MM.1S (cell line): ENCODE data around the gene SENP1.
A peak's percentile ranks its signal among the peaks of the same experiment; 100 is the strongest.

Source experiments
- DNase-seq: peaks from one replicate; pipeline ENCODE4 v3.0.0-alpha.2; 2015
- H2AFZ ChIP-seq: fragments of 300-600 bp; sonication (generic); 2 replicates; pipeline ENCODE4 v1.6.0; 2016; ENCODE audit warnings: antibody characterized with exemption, low read length
- H3F3A ChIP-seq: fragments of 300-600 bp; sonication (generic); 2 replicates; pipeline ENCODE4 v1.6.1; 2016; ENCODE audit warnings: mild to moderate bottlenecking, antibody characterized with exemption, low read length, moderate library complexity, mixed read lengths; ENCODE audit not compliant: insufficient read depth
- H3K27ac ChIP-seq: fragments of 300-600 bp; sonication (generic); 2 replicates; pipeline ENCODE4 v1.5.1; 2016; ENCODE audit warnings: mild to moderate bottlenecking, low read length
- H3K27me3 ChIP-seq: fragments of 300-600 bp; sonication (generic); replicated peaks from 2 replicates; pipeline ENCODE4 v1.6.0; 2016; ENCODE audit warnings: low read length; ENCODE audit not compliant: insufficient read depth
- H3K36me3 ChIP-seq: fragments of 300-600 bp; sonication (generic); replicated peaks from 2 replicates; pipeline ENCODE4 v1.6.1; 2016; ENCODE audit warnings: mild to moderate bottlenecking, low read length, mixed read lengths; ENCODE audit not compliant: insufficient read depth
- H3K4me1 ChIP-seq: fragments of 300-600 bp; sonication (generic); 2 replicates; pipeline ENCODE4 v1.6.1; 2016; ENCODE audit warnings: low read length, mixed read lengths
- H3K4me2 ChIP-seq: fragments of 300-600 bp; sonication (generic); 2 replicates; pipeline ENCODE4 v1.6.0; 2016; ENCODE audit warnings: low read depth, low read length
- H3K4me3 ChIP-seq: fragments of 300-600 bp; sonication (generic); 2 replicates; pipeline ENCODE4 v1.5.1; 2016; ENCODE audit warnings: low read length, mixed read lengths
- H3K79me2 ChIP-seq: fragments of 300-600 bp; sonication (generic); 2 replicates; pipeline ENCODE4 v1.6.1; 2016; ENCODE audit warnings: mixed run types, low read length, mixed read lengths
- H3K9ac ChIP-seq: fragments of 300-600 bp; sonication (generic); 2 replicates; pipeline ENCODE4 v1.6.1; 2016; ENCODE audit warnings: low read length, mixed read lengths
- H3K9me2 ChIP-seq: fragments of 300-600 bp; sonication (generic); replicated peaks from 2 replicates; pipeline ENCODE4 v1.6.1; 2016; ENCODE audit warnings: mild to moderate bottlenecking, low read length, mixed read lengths; ENCODE audit not compliant: insufficient read depth
- H3K9me3 ChIP-seq: fragments of 300-600 bp; sonication (generic); replicated peaks from 2 replicates; pipeline ENCODE4 v1.6.1; 2016; ENCODE audit warnings: mild to moderate bottlenecking, low read length, mixed read lengths; ENCODE audit not compliant: insufficient read depth
- H4K20me1 ChIP-seq: fragments of 300-600 bp; sonication (generic); 2 replicates; pipeline ENCODE4 v1.6.1; 2016; ENCODE audit warnings: mild to moderate bottlenecking, low read length, moderate library complexity, mixed read lengths; ENCODE audit not compliant: insufficient read depth
- EZH2 ChIP-seq: fragments of 300-600 bp; sonication (generic); optimal IDR thresholded peaks from 2 replicates; pipeline ENCODE3; 2017; ENCODE audit warnings: low read depth, mild to moderate bottlenecking, antibody characterized with exemption, low read length, mixed read lengths
- EZH2phosphoT487 ChIP-seq: fragments of 300-600 bp; sonication (generic); IDR thresholded peaks from 2 replicates; pipeline ENCODE4 v1.6.1; 2018; ENCODE audit warnings: antibody characterized with exemption, low read length
- TF ChIP-seq, protein P1 (sequence below): fragments of 300-600 bp; sonication (generic); IDR thresholded peaks from 2 replicates; pipeline ENCODE4 v1.5.1; 2016; ENCODE audit warnings: antibody characterized with exemption, low read length, mixed read lengths

Gene SENP1

DNA sequence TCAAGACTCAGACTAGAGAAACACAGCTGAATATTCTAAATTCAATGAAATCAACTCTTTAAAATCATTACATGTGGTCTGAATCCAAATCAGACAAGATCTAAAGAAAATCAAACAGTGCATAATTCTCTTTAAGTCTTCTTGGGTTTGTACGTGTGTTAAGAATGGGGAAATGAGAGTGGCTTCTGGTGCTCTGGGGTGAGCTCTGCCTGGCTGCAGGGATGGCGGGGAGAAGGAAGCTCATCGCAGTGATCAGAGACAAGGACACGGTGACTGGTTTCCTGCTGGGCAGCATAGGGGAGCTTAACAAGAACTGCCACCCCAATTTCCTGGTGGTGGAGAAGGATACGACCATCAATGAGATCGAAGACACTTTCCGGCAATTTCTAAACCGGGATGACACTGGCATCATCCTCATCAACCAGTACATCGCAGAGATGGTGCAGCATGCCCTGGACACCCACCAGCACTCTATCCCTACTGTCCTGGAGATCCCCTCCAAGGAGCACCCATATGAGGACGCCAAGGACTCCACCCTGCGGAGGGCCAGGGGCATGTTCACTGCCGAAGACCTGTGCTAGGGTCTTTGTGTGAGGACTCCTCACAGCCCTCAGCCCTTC is 20.9 kb downstream of the SENP1 start:
- H3K4me3 ChIP-seq, result no peak overlapping the region
- H3F3A ChIP-seq, result no peaks in the 10 kb centered on the region
- H4K20me1 ChIP-seq, result no peaks in the 10 kb centered on the region
- no peak for DNase-seq
- H3K4me1 ChIP-seq, result no peaks in the 10 kb centered on the region
- no peaks in the 10 kb centered on the region for H3K9me2 ChIP-seq
- H3K9ac ChIP-seq, result no peak overlapping the region
- no peaks in the 10 kb centered on the region for H3K27me3 ChIP-seq
- no peak overlapping the region for H3K27ac ChIP-seq
- H3K9me3 ChIP-seq, result no peaks in the 10 kb centered on the region
- H3K79me2 ChIP-seq, result no peaks in the 10 kb centered on the region
- TF ChIP-seq EZH2phosphoT487 (no peak), EZH2 (no peak)
- TF ChIP-seq, protein P1, sequence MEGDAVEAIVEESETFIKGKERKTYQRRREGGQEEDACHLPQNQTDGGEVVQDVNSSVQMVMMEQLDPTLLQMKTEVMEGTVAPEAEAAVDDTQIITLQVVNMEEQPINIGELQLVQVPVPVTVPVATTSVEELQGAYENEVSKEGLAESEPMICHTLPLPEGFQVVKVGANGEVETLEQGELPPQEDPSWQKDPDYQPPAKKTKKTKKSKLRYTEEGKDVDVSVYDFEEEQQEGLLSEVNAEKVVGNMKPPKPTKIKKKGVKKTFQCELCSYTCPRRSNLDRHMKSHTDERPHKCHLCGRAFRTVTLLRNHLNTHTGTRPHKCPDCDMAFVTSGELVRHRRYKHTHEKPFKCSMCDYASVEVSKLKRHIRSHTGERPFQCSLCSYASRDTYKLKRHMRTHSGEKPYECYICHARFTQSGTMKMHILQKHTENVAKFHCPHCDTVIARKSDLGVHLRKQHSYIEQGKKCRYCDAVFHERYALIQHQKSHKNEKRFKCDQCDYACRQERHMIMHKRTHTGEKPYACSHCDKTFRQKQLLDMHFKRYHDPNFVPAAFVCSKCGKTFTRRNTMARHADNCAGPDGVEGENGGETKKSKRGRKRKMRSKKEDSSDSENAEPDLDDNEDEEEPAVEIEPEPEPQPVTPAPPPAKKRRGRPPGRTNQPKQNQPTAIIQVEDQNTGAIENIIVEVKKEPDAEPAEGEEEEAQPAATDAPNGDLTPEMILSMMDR, result no peak
- no peak overlapping the region for H3K4me2 ChIP-seq
- no peak overlapping the region for H2AFZ ChIP-seq
- H3K36me3 ChIP-seq, result peaks cover 7% of the 10 kb centered on the region; the same call in 1 of the 2 replicates

DNA sequence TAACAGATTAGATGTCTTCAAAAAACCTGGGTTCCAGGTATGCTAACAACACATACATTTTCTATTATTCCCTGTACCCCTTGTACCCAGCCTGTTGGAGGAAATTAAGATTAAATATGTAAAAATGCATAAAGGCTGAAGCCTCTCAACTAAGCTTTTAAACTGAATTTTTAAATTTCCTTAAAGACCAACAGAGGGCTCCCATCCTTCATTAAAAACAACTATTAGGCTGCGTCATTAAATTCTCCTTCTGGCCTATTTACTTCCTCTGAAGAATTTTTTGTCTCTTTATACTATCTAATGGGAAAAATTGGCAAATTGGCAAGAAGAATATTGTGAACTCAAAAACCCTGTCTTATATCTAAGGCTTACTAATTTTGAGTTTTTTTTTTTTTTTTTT is 21.8 kb downstream of the SENP1 start:
- H3K9me2 ChIP-seq, result no peaks in the 10 kb centered on the region
- no peaks in the 10 kb centered on the region for H3K27me3 ChIP-seq
- no peaks in the 10 kb centered on the region for H3K4me1 ChIP-seq
- H2AFZ ChIP-seq, result no peak overlapping the region
- TF ChIP-seq, protein P1, result peak; percentile 17; the same call in 1 of the 2 replicates
- TF ChIP-seq EZH2, result no peak
- no peak for TF ChIP-seq EZH2phosphoT487
- H3K79me2 ChIP-seq, result no peaks in the 10 kb centered on the region
- DNase-seq, result no peak
- H3K9me3 ChIP-seq, result no peaks in the 10 kb centered on the region
- no peak overlapping the region for H3K4me2 ChIP-seq
- H3K27ac ChIP-seq, result no peak overlapping the region
- H3K36me3 ChIP-seq, result peaks cover 7% of the 10 kb centered on the region; the same call in 1 of the 2 replicates
- no peaks in the 10 kb centered on the region for H4K20me1 ChIP-seq
- no peak overlapping the region for H3K9ac ChIP-seq
- no peaks in the 10 kb centered on the region for H3F3A ChIP-seq
- H3K4me3 ChIP-seq, result no peak overlapping the region

DNA sequence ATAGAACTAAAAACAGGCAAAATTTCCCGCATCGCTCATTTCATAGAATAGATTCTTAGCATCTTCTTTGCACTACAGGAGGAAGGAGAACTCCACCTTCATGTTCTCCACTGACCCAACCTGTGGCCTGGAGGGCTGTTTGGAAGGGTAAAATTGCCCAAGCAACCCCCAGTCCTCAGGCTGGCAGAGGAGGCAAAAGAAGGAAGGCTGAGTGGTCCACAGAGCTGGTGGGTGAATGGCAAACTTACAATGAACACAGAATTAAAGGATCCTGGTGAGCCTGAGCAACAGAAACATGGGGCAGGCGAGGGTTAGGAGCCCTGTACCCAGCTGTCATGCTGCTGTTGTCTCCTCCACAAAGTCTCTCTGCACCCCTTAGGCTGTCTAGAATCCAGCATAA is 25.1 kb downstream of the SENP1 start:
- H3K27ac ChIP-seq, result no peak overlapping the region
- no peak overlapping the region for H2AFZ ChIP-seq
- H4K20me1 ChIP-seq, result no peaks in the 10 kb centered on the region
- no peak for DNase-seq
- no peak overlapping the region for H3K4me3 ChIP-seq
- no peaks in the 10 kb centered on the region for H3K9me2 ChIP-seq
- TF ChIP-seq EZH2, result no peak
- TF ChIP-seq EZH2phosphoT487, result no peak
- TF ChIP-seq, protein P1, result no peak
- no peaks in the 10 kb centered on the region for H3K79me2 ChIP-seq
- H3K4me2 ChIP-seq, result no peak overlapping the region
- H3K9me3 ChIP-seq, result no peaks in the 10 kb centered on the region
- H3K4me1 ChIP-seq, result no peaks in the 10 kb centered on the region
- no peaks in the 10 kb centered on the region for H3F3A ChIP-seq
- H3K27me3 ChIP-seq, result no peaks in the 10 kb centered on the region
- H3K9ac ChIP-seq, result no peak overlapping the region
- peaks cover 4% of the 10 kb centered on the region; the same call in 1 of the 2 replicates for H3K36me3 ChIP-seq
